ENCODE results near the gene WAC. TPM values are rescaled to one million over a fixed set of nuclear protein-coding genes. Genes with fewer than 3 reads are reported as not detected.

WAC gene
- total RNA-seq, 1 donor from 2014 or later, result 36.6 TPM

DNA sequence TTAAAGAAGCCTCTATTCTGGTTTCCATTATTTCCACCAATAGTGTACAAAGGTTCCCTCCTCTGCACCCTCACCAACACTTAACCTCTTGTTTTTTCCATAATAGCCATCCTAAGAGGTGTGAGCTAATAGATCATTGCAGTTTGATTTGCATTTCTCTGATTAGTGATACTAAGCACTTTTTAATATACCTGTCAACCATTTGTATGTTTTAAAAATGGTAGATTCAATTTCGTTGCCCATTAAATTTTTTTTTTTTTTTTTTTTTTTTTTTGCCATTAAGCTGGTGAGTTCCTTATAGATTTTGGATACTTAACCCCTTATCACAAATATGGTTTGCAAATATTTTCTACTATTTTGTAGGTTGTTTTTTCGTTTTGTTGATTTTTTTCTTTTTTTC, 23.2 kb downstream of the WAC start:
- TF ChIP-seq, protein P1, sequence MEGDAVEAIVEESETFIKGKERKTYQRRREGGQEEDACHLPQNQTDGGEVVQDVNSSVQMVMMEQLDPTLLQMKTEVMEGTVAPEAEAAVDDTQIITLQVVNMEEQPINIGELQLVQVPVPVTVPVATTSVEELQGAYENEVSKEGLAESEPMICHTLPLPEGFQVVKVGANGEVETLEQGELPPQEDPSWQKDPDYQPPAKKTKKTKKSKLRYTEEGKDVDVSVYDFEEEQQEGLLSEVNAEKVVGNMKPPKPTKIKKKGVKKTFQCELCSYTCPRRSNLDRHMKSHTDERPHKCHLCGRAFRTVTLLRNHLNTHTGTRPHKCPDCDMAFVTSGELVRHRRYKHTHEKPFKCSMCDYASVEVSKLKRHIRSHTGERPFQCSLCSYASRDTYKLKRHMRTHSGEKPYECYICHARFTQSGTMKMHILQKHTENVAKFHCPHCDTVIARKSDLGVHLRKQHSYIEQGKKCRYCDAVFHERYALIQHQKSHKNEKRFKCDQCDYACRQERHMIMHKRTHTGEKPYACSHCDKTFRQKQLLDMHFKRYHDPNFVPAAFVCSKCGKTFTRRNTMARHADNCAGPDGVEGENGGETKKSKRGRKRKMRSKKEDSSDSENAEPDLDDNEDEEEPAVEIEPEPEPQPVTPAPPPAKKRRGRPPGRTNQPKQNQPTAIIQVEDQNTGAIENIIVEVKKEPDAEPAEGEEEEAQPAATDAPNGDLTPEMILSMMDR (IDR thresholded peaks at IDR 0.05; ENCODE audit: insufficient read depth, low read length, severe bottlenecking), result no peak
- Histone ChIP-seq H3K27me3 (ENCODE audit: control insufficient read depth, insufficient read depth, low read length) (no peaks in the 10 kb centered on the region), H3K36me3 (ENCODE audit: control insufficient read depth, insufficient read depth, low read length) (peaks cover 2% of the 10 kb centered on the region), H3K4me3 (ENCODE audit: low read depth, low read length) (no peak overlapping the region)
- no peak for FAIRE-seq
- DNase-seq (ENCODE audit: low read depth), result no peak

DNA sequence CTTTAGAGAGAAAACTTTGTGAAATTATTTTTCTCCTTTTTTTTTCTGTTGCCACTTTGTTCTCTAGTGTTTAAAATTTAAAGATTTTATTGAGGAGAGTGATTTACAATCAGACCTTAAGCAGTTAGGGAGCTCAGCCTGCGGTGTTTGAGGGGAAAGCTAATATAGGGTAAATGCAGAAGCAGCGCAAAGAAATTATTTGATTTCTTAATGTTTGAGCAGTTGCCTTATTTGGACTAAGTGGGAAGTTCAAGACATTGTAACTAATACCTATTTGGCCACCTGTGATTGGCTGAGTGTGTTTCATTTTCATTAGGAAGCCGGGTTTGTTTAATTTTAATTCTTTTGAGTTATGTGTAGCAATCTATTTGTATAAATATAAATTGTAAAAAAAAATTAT, 25.3 kb downstream of the WAC start:
- no peak for DNase-seq (ENCODE audit: low read depth)
- Histone ChIP-seq H3K27me3 (ENCODE audit: control insufficient read depth, insufficient read depth, low read length) (no peaks in the 10 kb centered on the region), H3K36me3 (ENCODE audit: control insufficient read depth, insufficient read depth, low read length) (peaks cover 2% of the 10 kb centered on the region), H3K4me3 (ENCODE audit: low read depth, low read length) (no peak overlapping the region)
- TF ChIP-seq, protein P1 (IDR thresholded peaks at IDR 0.05; ENCODE audit: insufficient read depth, low read length, severe bottlenecking), result no peak
- no peak for FAIRE-seq

DNA sequence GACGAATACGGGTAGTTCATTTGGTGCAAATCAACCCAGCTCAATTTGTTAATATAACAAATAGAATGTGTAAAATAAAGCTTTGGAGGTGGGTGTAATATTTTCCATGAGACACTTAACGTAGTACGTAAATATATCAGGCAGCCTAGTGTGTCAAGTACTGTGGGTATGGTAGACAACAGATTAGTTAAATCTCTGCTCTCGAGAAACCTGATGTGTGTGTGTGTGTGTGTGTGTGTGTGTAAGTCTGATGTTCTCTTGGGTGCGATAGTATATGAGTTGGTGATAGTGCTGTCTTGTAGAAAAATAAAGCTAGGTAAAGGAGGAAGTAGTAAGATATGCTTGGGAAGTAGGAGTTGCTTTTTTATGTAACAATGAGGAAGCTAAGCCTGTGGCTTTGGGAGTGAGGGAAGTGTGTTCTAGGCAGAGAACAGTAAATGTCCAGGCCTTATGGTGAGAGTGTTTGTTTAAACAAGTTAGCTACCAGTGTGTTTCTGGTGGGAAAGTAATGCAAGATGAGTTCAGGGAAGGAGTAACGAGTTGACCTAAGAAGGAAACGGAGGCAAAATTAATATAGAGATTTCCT, 26.1 kb downstream of the WAC start:
- TF ChIP-seq, protein P1 (IDR thresholded peaks at IDR 0.05; ENCODE audit: insufficient read depth, low read length, severe bottlenecking), result no peak
- Histone ChIP-seq H3K4me3 (ENCODE audit: low read depth, low read length) (no peak overlapping the region), H3K36me3 (ENCODE audit: control insufficient read depth, insufficient read depth, low read length) (peaks cover 2% of the 10 kb centered on the region), H3K27me3 (ENCODE audit: control insufficient read depth, insufficient read depth, low read length) (no peaks in the 10 kb centered on the region)
- peak; percentile 35 for DNase-seq (ENCODE audit: low read depth)
- no peak for FAIRE-seq

DNA sequence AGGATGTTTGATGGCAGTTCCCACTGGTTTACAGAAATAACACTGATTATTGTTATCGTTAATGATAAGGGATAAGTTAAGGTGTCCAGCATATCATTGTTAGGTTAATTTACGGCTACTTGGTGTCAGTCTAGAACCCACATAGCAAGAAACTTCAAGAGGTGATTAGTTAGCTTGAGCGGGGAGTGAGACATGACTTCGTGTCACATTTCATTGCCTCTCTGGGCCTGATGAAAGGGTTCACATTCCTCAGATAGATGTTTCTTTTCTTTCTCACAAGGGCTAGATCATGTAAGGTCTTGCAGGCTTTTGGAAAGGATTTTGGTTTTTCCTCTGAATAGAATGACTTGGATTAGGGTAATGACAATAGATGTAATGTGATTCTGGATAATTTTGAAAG, 26.7 kb downstream of the WAC start:
- TF ChIP-seq, protein P1 (IDR thresholded peaks at IDR 0.05; ENCODE audit: insufficient read depth, low read length, severe bottlenecking), result no peak
- no peaks in the 10 kb centered on the region for H3K27me3 ChIP-seq (ENCODE audit: control insufficient read depth, insufficient read depth, low read length)
- H3K4me3 ChIP-seq (ENCODE audit: low read depth, low read length), result no peak overlapping the region
- FAIRE-seq, result no peak
- H3K36me3 ChIP-seq (ENCODE audit: control insufficient read depth, insufficient read depth, low read length), result peaks cover 2% of the 10 kb centered on the region
- peak; percentile 82 for DNase-seq (ENCODE audit: low read depth)

DNA sequence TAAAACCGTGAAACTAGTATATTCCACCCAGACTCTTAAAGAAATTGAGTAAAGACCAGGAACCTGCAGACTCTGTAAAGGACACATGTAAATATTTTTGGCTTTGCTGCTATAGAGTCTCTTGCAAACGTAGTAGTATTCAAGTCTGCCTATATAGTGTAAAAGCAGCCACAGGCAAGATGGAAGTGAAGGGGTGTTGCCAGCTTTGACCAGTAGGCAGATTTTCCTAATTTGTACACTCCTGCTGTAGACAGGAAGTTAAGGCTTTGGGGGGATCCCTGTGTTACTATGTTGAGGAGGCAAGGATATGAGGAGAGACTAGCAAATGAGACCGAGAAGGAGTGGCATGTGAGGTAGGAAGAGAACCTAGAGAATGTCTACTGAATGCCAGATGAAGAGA, 27.7 kb downstream of the WAC start:
- no peak for FAIRE-seq
- peaks cover 2% of the 10 kb centered on the region for H3K36me3 ChIP-seq (ENCODE audit: control insufficient read depth, insufficient read depth, low read length)
- TF ChIP-seq, protein P1 (IDR thresholded peaks at IDR 0.05; ENCODE audit: insufficient read depth, low read length, severe bottlenecking), result no peak

DNA sequence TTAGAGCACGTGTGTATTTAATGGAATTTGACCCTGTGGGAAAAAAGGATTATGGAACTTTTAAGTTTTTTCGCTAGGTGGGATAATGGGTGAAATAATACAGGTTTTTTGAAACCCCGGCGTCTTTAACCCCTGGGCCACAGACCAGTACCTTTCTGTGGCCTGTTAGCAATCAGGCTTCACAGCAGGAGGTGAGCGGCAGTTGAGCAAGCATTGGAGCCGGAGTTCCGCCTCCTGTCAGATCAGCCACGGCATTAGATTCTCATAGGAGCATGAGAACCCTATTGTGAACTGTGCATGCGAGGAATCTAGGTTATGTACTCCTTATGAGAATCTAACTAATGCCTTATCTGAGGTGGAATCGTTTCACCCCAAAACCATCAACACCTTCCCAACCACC, 28.6 kb downstream of the WAC start:
- Histone ChIP-seq H3K27me3 (ENCODE audit: control insufficient read depth, insufficient read depth, low read length) (no peaks in the 10 kb centered on the region), H3K4me3 (ENCODE audit: low read depth, low read length) (no peak overlapping the region), H3K36me3 (ENCODE audit: control insufficient read depth, insufficient read depth, low read length) (peaks cover 2% of the 10 kb centered on the region)
- DNase-seq (ENCODE audit: low read depth) (no peak), FAIRE-seq (no peak)
- TF ChIP-seq, protein P1 (IDR thresholded peaks at IDR 0.05; ENCODE audit: insufficient read depth, low read length, severe bottlenecking), result no peak

More for the DNA sequence above, 27.7 kb downstream of the WAC start:
- Histone ChIP-seq H3K27me3 (ENCODE audit: control insufficient read depth, insufficient read depth, low read length) (no peaks in the 10 kb centered on the region), H3K4me3 (ENCODE audit: low read depth, low read length) (no peak overlapping the region)
- no peak for DNase-seq (ENCODE audit: low read depth)
